Esophagus muscularis mucosa (tissue), 4 donors: ENCODE measurements around the gene GRID1.

Experiments used
- CTCF ChIP-seq, 3 experiments: fragments of 200-600 bp in 2 of 3; fragments of 450-650 bp in 1 of 3; sonication (generic) in 2 of 3; IDR thresholded peaks; one replicate each; pipeline ENCODE4 v1.5.1; 2017 to 2019; ENCODE audit warnings: antibody characterized with exemption in 3 of 3, mild to moderate bottlenecking in 2 of 3, moderate library complexity in 1 of 3
- EP300 ChIP-seq: sonication (generic); formaldehyde crosslinking; IDR thresholded peaks from one replicate; pipeline ENCODE4 v1.6.1; 2017; ENCODE audit warnings: antibody characterized with exemption
- POLR2A ChIP-seq: fragments of 450-650 bp; IDR thresholded peaks from one replicate; pipeline ENCODE4 v1.6.1; 2017; ENCODE audit warnings: antibody characterized with exemption, moderate library complexity, mild to moderate bottlenecking, low read depth
- POLR2AphosphoS5 ChIP-seq, 2 donors: sonication (generic); formaldehyde crosslinking; IDR thresholded peaks; one replicate each; pipeline ENCODE4 v1.6.1; 2017; ENCODE audit warnings: antibody characterized with exemption in 2 of 2

- TF ChIP-seq CTCF (IDR thresholded peaks at IDR 0.05) (no peak), EP300 (no peak), POLR2A (no peak), POLR2AphosphoS5 (IDR thresholded peaks at IDR 0.05) (no peak)
Observed at GRCh38 chr10:85608706-85609105, 757.9 kb downstream of the GRID1 start.
